GM19043 (cell line): ENCODE measurements around the gene IRF2BP2.

Experiments used
- ATAC-seq: cut with Tn5 transposase; IDR thresholded peaks from one replicate; pipeline ENCODE4 v1.9.1; 2021; ENCODE audit warnings: low read depth; ENCODE audit not compliant: unreplicated experiment

Gene IRF2BP2

DNA sequence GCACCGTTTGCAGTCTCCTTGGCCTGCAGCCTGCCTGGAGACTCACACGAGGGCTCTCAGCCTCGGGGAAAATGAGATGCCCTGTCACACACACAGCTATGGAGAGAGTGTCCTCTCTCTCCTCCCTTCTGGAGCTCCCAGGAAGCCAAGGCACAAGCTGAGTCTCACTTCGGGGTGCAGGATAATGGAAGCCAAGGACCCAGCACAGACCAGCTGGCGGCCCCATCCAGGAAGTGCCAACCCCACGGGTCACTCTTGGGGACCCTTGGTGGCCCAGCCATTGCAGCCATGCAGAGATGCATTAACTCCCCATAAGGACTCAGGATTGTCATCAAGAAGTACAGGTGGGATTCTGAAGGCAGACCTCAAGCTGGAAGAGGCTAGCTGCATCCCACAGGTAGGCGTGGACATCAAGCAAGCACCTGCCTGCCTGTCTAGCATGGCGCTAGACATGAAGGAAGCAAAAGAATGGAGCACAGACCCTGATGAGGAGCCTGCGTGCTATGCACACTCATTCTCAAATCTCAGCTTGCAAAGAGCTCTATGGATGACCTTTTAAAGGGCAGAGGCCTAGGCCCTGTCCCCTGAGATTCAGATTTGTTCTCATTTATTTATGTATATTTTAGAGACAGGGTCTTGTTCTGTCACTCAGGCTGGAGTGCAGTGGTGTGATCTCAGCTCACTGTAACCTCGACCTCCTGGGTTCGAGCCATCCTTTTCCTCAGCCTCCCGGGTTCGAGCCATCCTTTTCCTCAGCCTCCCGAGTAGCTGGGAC is 49.9 kb downstream of the IRF2BP2 start:
- no peak for ATAC-seq

DNA sequence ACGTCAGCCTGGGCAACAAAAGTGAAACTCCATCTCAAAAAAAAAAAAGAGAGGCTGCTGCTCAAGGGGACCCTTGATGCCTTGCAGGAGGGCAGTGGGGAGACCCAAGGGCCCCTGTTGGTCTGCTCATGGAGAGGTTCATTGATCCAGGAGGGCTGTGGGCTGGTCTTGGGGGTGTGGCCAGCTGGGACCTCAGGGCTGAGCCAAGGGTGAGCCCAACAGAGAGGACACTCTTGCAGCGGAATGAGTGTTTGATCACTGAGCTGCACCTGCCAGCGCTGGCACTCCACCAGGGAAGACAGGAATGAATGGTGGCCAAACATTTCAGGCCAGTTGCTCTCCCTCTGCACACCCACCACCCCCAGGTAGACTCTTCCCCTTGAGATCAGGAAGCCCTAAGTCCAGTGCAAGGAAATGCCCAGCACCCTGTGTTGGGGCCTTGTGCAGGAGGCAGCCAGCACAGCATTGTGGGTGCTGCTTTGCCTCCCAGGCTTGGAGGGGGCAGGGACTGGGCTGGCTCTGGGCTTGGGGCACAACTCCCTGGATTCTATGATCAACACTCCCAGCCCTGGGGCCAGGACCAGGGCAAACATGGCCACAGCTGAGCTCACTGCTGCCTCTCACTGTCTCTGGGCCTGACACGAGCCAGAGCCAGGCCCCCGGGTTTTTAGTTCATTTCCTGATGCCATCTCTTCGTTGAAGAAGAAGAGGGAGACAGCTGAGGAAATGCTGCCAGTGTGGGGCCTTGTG is 50.7 kb downstream of the IRF2BP2 start:
- no peak for ATAC-seq

GRCh38 chr1:234558330-234558836 is 51.6 kb downstream of the IRF2BP2 start:
- no peak for ATAC-seq

GRCh38 chr1:234556245-234556943 is 53.6 kb downstream of the IRF2BP2 start:
- no peak for ATAC-seq

DNA sequence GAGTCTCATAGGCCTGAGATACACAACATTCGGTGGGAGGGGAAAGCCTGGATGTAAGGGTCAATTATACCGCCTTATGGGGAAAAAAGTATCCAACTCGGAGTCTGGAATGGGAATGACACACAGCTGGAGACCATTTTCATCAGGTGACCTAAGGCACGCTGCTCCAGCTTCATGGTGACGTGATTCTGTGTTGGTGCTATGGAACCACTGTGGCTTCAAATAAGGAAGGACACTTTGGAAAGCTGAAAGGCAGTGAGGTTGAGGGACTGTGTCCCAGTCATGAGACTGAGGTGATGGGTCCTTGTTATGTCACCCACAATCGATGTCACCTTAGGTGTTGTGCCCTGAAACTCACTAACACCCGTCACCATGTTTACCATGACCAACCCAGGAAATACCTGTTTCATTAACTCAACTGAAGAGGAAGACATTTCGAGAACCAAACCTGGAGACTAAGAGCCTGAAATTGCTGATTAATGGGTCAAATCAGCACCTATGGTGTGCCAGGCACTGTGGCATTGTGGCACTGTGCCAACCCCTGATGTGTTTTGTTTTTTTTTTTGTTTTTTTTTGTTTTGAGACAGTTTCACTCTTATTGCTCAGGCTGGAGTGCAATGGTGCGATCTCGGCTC is 54.5 kb downstream of the IRF2BP2 start:
- no peak for ATAC-seq

DNA sequence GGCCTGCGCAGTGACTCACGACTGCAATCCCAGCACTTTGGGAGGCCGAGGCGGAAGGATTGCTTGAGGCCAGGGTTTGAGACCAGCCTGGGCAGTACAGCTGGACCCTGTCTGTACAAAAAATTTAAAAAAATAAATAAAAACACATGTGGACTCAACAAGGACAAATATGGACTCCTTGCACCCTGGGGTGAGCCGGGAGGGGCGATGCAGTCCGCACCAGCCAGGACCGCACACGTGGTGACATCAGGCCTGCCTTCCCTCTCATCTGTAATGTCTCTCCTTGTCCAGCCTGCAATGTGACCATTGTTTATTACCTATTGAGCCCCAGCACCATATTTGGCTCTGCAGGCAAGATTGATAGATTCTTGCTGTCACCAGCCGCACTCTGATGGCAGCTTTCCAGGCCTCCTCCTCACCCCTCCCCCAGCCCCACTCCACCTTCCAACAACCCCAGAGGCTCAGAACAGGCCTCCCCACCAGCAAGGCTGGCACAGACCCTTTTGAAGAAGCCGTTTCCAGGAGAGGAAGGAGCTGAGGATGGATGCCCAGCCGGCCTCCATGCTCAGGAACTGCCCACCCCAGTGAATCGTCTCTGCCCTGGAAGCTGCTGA is 55.2 kb downstream of the IRF2BP2 start:
- no peak for ATAC-seq
